GM18907 (cell line): ENCODE measurements around the gene CENPE.

Source experiments
- ATAC-seq: cut with Tn5 transposase; IDR thresholded peaks from one replicate; pipeline ENCODE4 v1.9.1; 2021; ENCODE audit warnings: mild to moderate bottlenecking, moderate library complexity; ENCODE audit not compliant: unreplicated experiment

Gene CENPE

DNA sequence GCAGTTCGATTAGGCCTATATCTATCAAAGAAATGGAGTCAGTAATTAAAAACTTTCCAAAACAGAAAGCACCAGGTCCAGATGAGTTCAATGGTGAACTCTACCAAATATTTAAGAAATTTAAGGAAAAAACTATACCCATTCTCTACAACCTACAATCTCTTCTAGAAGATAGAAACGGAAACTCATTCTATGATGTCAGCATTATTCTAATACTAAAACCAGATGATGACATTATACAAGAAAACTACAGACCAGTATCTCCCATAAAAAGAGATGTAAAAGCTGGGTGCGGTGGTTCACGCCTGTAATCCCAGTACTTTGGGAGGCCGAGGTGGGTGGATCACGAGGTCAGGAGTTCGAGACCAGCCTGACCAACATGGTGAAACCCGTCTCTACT, 69.0 kb downstream of the CENPE start:
- ATAC-seq = no peak

DNA sequence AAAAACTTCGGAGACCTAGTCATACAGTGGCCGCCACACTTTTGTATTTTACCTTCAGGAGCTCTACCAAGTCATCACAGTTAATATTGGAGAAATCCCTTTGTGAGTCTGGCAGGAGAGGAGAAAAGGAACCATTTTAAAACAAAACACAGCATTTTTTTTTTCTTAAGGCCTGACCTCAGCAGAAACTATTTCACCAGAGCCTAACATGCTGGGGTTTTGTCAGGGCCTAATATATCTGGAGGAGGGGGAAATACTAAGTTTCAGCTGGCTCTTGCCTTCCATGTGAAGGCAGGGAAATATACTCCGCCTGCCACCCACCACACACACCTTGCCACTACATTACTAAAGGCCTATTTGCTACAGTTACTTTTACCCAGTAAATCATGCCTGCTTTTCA, 72.0 kb downstream of the CENPE start:
- ATAC-seq = no peak

DNA sequence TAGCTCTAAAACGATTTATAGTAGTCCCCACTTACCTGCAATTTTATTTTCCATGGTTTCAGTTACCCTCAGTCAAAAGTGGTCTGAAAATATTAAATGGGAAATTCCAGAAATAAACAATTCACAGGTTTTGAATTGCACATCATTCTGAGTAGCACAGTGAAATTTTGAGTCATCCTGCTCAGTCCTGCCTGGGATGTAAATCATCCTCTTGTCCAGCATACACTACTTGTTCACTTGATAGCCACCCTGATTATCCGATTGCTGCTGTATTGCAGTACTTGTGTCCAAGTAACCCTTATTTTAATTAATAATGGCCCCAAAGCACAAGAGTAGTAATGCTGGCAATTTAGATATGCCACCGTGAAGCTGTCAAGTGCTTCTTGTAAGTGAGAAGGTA, 75.0 kb downstream of the CENPE start:
- ATAC-seq = no peak

DNA sequence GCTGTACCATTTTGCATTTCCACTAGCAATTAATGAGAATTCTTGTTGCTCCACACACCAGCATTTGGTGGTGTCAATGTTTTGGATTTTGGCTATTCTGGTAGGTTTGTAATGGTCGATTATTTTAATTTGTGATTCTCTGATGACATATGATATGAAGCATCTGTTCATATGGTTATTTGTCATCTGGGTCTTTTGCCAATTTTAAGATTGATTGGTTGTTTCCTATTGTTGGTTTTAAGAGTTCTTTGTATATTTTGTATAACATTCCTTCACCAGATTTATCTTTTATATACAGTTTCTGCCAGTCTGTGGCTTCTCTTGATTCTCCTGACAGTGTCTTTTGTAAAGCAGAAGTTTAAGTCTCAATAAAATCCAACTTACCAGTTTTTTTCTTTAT, 80.0 kb downstream of the CENPE start:
- ATAC-seq = no peak

DNA sequence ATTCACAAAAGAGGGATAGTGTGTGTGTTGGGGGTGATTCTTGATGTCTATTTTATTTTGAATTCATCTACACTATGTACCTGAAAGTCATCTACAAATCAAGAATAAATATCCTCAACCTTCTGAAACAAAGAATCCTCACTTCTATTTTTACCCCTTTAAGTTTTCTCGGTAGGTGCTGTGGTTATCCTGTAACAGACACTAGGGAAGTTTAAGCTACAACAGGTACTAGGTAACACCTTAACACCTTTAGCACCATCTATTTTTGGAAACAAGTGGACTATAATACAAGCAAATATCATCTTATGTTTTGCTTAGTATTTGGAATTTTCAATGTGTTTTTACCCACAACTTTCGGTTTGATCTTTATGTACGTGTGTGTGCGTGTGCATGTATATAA, 86.5 kb downstream of the CENPE start:
- ATAC-seq = no peak

DNA sequence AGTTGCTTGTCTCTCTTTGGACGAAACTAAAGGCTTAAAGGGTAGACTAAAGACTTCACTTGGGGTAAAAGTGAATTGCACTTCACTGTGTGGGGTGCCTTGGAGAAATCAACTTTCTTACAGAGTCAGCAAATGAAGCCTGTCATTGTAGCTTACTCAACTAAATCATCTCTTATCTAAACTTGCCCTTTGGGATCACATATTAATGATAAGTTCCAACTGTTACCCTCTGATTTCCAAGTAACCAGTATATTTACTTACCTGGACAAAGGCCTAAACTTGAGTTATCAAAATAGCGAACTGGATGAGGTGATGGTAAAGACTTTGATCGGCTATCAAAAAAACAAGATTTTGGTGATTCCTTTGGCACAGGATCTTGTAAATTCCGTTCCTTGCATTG, 89.6 kb downstream of the CENPE start:
- ATAC-seq = no peak

DNA sequence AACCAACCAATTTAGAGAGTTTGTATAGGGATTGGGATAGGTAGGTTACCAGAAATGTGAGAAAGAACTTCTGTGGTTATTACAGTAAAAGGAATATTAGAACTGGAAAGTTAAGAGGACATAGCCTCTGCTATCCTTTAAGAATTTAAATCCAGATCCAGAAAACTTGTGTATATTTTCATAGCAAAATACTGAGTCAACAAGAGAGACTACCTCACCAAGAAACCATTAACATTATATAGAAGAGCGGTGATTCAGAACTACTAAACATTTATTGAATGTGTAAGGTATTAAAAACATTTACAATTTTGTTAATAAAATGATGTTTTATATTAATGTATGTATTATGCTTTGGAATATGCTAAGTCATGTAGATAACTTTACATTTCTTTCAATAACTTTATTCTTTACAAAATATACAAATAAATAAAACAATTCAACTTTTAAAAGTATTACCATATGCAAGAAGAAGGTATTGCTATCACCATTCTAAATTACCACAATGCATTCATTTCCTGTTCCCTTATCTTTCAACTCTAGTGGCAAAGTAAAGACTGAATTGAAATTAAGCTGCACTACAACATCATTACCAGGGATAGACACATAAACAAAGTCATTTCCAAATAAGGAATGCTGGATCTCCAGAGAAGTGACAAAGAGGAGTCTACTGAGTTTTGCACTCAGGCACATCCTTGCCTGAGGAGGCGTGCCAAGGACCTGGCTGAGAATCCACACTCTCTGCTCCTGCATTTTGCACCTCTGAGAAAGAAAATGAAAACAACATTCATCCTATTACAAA, 92.4 kb downstream of the CENPE start:
- no peak for ATAC-seq

DNA sequence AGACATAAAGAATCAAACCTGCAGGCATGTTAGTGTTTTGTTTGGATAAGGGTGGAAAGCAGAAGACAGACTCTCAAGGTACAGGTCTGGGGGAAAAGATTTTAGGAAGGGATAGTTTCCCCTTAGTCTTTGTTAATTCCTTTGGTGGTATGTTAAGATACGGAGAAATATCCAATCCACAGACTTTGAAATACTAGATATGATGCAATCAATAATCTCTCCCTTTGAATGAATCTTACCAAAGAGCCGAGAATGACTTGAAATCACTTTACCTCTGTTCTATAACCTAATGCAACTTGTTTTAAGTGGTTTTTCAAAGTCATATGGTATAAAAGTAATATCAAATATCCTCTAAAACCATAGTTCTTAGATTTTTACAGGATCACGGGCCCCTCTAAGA, 93.3 kb downstream of the CENPE start:
- ATAC-seq = no peak

DNA sequence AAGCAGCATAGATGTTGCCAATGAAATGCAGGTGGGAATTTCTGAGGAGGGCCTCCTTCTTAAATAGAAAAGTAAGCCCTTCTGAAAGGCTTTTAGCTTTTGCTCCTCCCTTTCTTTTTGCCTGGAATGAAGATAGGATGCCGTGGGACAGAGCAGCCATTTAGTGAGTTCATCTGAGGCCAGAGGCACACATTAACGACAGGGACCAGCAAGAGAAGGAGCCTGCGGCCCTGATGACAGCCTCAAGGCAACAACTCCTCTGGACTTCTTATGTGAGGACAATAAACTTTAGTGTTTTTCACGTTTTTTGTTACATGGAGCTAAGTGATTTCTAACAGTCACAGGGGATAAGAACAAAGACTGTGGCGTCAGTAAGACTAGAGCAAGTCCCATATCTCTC, 97.5 kb downstream of the CENPE start:
- no peak for ATAC-seq

DNA sequence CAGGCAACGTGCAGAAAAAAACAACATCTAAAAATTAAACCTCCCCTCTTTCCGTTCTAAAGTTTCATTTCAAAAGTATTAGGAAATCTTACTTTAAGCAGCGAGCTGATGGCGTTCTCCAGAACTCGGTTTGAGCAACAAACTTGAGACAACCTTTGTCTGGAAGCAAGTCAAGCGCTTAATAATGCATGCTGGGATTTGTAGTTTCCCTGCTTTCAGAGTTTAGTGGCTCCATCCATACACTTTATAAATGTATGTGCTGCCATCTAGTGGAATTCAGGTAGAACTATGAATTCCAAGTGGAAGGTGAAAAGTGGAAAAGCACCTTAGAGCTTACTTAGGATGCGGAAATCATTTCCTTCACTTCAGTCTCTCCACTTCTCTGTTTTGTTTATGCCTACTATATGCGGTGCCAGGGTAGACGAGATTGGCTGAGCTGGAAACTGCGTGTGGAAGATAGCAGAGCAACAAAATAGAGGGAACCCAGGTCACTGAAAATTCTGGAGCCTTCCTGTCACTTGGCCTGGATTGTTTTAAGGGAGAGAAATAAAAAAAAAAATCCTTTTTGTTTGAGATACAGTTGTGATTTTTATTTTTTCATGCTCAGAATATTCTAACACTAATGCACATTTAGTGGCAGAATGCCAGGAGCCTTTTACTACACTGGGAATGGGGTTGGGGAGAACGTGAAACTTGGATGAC, 98.3 kb downstream of the CENPE start, which contains the start of gene BDH2:
Gene BDH2 (minus strand): TSS at position 144 of the 702 bp plus-strand sequence. CDS start 3,580 bp downstream, outside the sequence.
- ATAC-seq = peak; percentile 97

DNA sequence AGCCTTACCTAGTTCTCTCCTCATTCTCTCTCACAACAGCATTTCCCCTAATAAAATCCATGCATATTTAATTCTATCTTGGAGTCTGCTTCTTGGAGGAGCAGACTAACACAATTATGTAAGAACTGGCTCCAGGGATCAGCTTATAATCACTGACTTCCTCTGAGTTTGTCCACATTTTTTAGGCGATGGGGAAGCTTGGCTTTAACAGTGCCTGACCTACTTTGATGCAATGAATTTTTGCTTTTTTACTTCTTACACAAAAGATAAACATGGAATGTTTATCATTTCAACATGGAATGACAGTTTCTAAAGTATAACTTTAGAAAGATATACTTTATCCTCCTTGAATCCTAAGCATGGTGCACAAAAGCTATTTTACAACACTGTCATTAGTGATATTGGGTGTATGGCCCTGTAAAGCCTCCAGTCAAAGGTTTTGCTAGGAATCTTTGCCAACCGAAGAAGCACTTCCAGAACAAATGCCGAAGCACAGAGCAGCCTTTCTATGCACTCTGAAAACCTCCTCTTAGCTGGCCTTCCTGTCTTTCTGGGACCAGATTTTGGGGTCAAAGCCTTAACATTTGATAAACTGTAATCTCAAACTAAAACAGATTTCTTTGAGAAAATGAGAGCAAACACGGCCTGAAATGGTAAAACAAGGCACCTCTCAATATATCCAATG, 99.2 kb downstream of the CENPE start:
- ATAC-seq = no peak

DNA sequence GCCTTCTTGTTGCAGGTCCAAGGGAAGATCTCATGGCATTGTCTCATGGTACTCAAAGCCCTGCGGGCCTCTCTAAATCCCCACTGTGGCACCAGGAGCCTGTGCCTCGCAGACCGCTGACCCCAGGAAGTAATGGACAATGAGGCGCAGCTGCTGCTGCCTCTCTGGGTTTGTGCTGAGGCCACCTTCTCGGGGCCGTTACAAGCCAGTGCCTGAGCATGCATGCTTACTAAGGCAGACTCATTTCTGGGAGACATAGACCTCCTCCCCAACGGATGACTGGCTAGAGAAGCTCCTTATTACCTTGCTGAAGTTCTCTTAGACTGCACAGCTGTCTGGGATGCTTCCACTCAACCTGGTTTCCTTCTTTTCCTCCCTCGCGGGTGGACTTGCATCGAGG, 99.8 kb downstream of the CENPE start:
- no peak for ATAC-seq

DNA sequence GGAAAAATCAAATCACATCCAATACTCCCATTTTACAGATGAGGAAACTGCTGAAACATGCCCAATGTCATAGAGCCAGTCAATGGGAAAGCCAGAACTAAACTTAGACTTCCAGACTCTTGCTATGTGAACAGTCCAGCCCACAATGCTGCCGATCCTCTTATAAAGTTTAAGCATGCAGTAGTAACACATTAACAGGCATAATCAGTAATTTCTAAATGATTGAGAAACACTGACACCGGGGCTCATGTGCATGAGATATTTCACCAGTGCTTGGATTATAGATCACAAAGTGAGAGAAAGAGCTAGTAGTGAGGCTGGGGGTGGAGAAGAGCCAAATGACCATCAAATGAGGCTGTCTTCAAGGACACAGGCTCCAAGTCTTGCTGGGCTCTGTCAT, 101.0 kb downstream of the CENPE start:
- ATAC-seq = no peak

DNA sequence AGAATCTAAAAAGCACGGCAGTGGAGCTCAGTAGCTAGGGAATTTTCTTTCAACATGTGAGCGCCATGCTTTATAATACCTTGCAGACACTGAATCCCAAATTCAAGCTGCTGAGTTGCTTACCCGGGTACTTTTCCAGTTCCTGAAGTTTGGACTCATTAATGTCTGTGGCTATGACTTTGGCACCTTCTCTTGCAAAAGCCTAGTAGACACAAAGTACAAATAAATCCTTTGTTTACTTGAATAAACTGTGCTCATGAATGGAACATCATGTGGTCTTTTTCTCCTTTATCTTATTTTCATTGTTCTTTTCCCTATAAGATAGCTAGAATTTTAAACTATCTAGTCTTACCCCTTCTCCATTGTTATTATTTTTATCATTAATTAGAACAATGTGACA, 103.1 kb downstream of the CENPE start:
- ATAC-seq = no peak

DNA sequence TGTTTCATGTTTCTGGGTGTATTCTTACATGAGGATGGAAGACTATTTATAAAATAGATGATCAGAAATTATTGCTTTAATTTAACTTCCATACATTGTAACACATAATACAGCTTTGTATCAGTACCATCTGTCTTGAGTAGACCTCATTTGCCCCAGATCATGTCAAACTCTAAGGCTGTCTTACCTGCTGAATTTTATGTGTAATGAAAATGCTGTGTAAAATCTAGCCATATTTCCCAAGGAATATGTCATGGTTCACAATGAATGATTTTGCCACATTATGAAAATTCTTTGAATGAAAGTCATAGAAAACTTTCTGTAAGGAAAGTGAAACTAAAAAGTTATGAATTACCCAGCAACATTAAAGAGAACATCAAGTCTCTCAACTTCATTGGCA, 105.9 kb downstream of the CENPE start:
- ATAC-seq = peak; percentile 28

DNA sequence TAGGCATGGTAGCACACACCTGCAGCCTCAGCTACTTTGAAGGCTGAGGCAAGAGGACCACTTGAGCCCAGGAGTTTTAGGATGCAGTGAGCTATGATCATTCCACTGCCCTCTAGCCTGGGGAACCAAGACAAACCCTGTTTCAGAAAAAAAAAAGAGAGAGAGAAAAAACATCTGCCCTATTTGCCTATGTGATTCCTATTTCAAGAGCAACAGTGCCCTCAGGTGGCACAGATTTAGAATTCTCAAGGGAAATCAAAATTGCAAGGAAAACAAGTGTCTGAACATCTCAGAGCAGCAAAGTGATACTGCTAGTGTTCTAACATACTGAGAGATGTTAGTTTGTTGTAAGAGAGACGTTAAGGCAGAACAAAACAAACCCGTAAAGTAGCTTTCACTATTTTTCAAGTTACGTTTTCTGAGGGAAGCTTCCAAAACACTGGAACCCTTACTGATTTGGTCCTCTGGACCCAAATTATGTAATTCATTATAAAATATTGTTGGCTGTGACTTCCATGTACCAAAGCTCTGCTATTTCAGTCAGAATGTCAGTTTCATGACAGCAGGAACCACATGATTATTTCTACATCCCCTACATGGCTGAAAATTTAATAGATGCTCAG, 106.4 kb downstream of the CENPE start:
- ATAC-seq = peak; percentile 79

DNA sequence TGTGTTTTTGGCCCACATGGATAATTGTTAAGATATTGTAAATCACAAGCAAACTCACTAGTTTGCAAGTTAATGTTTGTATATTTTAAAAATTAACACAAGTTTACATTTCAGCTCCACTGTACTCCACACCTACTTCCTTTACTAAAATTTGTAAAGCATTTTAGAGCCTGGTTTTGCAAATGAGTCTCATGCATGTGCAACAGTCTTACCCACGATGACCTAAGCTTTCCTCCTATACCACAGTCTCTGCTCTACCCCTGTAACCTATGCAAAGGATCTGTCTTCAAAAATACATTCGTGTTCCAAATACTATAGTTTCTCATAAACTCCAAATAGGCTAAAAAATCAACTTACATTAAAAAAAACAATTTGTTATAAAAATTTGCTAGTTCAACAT, 108.7 kb downstream of the CENPE start:
- no peak for ATAC-seq

DNA sequence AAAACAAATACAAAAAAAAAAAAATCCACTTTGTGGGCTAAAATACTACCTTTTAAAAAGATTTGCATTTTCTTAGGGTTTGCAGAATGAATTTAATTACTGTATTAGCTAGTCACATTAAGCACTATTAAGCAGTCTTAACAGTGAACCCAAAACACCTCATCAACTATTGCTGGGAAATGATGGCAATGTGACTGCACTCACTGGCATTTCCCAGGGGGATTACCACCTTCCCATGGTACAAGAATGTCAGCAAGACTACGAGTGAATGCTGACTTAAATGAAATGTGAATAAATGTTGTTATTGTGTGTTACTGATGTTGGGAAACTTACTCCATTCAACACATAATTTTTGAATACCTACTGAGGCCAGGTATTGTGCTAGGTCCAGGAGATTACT, 111.6 kb downstream of the CENPE start:
- no peak for ATAC-seq

DNA sequence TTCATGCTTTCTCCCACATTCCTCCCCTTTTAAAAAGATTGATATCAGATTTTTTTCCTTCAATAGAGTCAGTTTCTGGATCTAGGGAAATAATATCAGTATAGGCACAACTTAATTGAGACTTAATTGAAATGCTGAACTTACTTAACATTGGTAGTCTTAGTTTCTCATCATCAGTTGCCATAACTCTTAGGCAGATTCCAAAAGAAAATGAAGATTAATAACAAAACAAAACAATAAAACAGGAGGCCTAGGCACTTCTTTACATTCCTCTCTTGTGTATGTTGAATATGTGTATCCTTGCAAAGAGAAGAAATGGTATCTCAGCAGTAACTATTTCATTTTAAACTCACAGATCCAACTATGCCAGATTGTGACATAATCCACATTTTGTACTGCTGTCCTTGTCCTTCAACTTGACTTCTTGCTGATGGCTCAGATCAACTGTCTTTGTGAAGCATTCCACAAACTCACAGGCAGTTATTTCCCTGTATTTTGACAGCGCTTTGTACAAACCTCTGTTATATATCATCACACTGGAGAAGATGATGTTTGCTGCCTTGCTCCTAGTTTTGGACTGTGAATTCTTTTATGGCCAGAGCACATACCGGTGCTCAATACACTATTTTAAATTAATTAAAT, 112.5 kb downstream of the CENPE start:
- no peak for ATAC-seq

DNA sequence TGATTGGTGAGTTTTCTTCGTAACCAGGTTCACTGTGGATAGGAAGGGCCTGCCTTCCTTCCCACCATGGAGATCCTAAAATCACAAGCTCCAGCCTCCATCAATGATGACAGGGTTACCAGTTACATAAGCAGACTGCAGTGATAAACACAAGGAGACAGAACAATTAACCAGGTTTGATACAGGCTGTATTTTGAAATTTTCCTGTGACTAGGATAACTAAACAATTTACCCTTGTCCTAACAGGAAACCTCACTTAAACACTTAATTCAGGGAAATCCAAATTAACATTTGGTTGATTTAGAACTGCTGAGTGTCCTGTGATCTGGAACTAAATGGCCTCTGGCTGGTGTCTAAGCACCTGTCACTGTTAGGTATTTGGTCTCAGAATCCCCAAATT, 118.5 kb downstream of the CENPE start:
- ATAC-seq = no peak

DNA sequence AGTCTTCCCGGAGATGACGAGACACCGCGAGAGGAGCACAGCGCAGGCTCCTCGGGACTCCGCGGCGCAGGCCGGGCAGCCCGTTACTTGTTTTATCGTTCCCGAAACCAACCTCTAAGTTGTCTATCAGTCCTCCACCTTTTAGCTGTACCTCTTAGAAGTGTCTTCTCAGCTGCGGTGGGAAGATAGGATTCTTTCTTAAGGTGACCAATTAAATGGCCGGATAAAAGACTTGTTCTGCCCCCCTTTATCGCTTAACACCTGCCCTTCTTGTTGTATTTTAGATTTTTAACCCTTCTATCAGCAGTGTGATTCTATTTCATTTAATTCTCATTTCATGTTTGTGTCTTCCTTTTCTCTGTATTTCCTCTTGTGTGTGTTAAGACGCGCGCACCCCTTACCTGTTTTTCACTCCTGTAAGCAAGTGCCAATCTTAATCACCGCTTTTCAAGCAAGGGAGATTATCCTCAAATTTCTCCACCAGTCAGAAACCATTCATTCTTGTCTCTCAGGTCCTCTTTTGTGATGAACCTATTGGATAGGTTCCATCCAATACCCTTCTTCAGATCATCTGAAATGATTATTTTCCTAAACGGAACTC, 121.3 kb downstream of the CENPE start, which contains the start of gene SLC9B2:
Gene SLC9B2 (minus strand): TSS at position 15 of the 601 bp plus-strand sequence. CDS start 9,211 bp downstream, outside the sequence.
- peak; percentile 62 for ATAC-seq
